ENCODE measurements around the gene SLC7A10. TPM values are rescaled to one million over a fixed set of nuclear protein-coding genes. Genes with fewer than 3 reads are reported as not detected.

SLC7A10 gene
- total RNA-seq, 1 donor = not detected

GRCh38 chr19:33252971-33253370, 27.3 kb upstream of the SLC7A10 start:
- Histone ChIP-seq H3K4me1 (ENCODE audit: insufficient read depth, low read length) (no peaks in the 10 kb centered on the region), H3K79me2 (ENCODE audit: insufficient read depth, low read length) (no peaks in the 10 kb centered on the region), H4K20me1 (ENCODE audit: insufficient read depth, low read length) (no peaks in the 10 kb centered on the region), H3K9me3 (ENCODE audit: low read depth, low read length) (no peaks in the 10 kb centered on the region), H3K4me2 (ENCODE audit: insufficient read depth, low read length) (no peak overlapping the region), H3K4me3 (ENCODE audit: insufficient read depth, low read length) (no peak overlapping the region), H3K27me3 (ENCODE audit: insufficient read depth, low read length) (no peaks in the 10 kb centered on the region), H3K27ac (ENCODE audit: low read depth, low read length) (no peak overlapping the region), H3K36me3 (ENCODE audit: insufficient read depth, low read length) (no peaks in the 10 kb centered on the region), H2AFZ (ENCODE audit: low read length) (no peak overlapping the region)
- DNase-seq (ENCODE audit: insufficient read length, low spot score, missing footprints) = no peak
- TF ChIP-seq CTCF (IDR thresholded peaks at IDR 0.05; ENCODE audit: extremely low read depth, low read depth, low read length) = no peak

GRCh38 chr19:33252418-33252962, 26.8 kb upstream of the SLC7A10 start:
- Histone ChIP-seq H3K27me3 (ENCODE audit: insufficient read depth, low read length) (no peaks in the 10 kb centered on the region), H3K4me3 (ENCODE audit: insufficient read depth, low read length) (no peak overlapping the region), H3K4me1 (ENCODE audit: insufficient read depth, low read length) (no peaks in the 10 kb centered on the region), H3K4me2 (ENCODE audit: insufficient read depth, low read length) (no peak overlapping the region), H3K9me3 (ENCODE audit: low read depth, low read length) (no peaks in the 10 kb centered on the region), H3K27ac (ENCODE audit: low read depth, low read length) (no peak overlapping the region), H4K20me1 (ENCODE audit: insufficient read depth, low read length) (no peaks in the 10 kb centered on the region), H2AFZ (ENCODE audit: low read length) (no peak overlapping the region), H3K79me2 (ENCODE audit: insufficient read depth, low read length) (no peaks in the 10 kb centered on the region), H3K36me3 (ENCODE audit: insufficient read depth, low read length) (no peaks in the 10 kb centered on the region)
- no peak for DNase-seq (ENCODE audit: insufficient read length, low spot score, missing footprints)
- TF ChIP-seq CTCF (IDR thresholded peaks at IDR 0.05; ENCODE audit: extremely low read depth, low read depth, low read length) = no peak

- Histone ChIP-seq H3K4me3 (ENCODE audit: insufficient read depth, low read length) (no peak overlapping the region), H4K20me1 (ENCODE audit: insufficient read depth, low read length) (no peaks in the 10 kb centered on the region), H3K36me3 (ENCODE audit: insufficient read depth, low read length) (no peaks in the 10 kb centered on the region), H3K9me3 (ENCODE audit: low read depth, low read length) (no peaks in the 10 kb centered on the region), H3K27me3 (ENCODE audit: insufficient read depth, low read length) (no peaks in the 10 kb centered on the region), H3K4me2 (ENCODE audit: insufficient read depth, low read length) (no peak overlapping the region), H2AFZ (ENCODE audit: low read length) (no peak overlapping the region), H3K4me1 (ENCODE audit: insufficient read depth, low read length) (no peaks in the 10 kb centered on the region), H3K27ac (ENCODE audit: low read depth, low read length) (no peak overlapping the region), H3K79me2 (ENCODE audit: insufficient read depth, low read length) (no peaks in the 10 kb centered on the region)
- TF ChIP-seq CTCF (IDR thresholded peaks at IDR 0.05; ENCODE audit: extremely low read depth, low read depth, low read length) = no peak
- DNase-seq (ENCODE audit: insufficient read length, low spot score, missing footprints) = no peak
These were observed 26.0 kb upstream of the SLC7A10 start for GRCh38 chr19:33251526-33252090.

- Histone ChIP-seq H3K4me3 (ENCODE audit: insufficient read depth, low read length) (no peak overlapping the region), H3K9me3 (ENCODE audit: low read depth, low read length) (no peaks in the 10 kb centered on the region), H3K36me3 (ENCODE audit: insufficient read depth, low read length) (no peaks in the 10 kb centered on the region), H3K27ac (ENCODE audit: low read depth, low read length) (no peak overlapping the region), H2AFZ (ENCODE audit: low read length) (no peak overlapping the region), H4K20me1 (ENCODE audit: insufficient read depth, low read length) (no peaks in the 10 kb centered on the region), H3K4me1 (ENCODE audit: insufficient read depth, low read length) (no peaks in the 10 kb centered on the region), H3K79me2 (ENCODE audit: insufficient read depth, low read length) (no peaks in the 10 kb centered on the region), H3K27me3 (ENCODE audit: insufficient read depth, low read length) (no peaks in the 10 kb centered on the region), H3K4me2 (ENCODE audit: insufficient read depth, low read length) (no peak overlapping the region)
- DNase-seq (ENCODE audit: insufficient read length, low spot score, missing footprints) = no peak
- TF ChIP-seq CTCF (IDR thresholded peaks at IDR 0.05; ENCODE audit: extremely low read depth, low read depth, low read length) = no peak
These were observed 25.4 kb upstream of the SLC7A10 start for GRCh38 chr19:33251076-33251475.

Data from osteoblast (primary cell).